Vagina (tissue), 2 donors: ENCODE data around the gene PRPF19. TPM values are rescaled to one million over a fixed set of nuclear protein-coding genes. Genes with fewer than 3 reads are reported as not detected.

Experiments
- DNase-seq, 2 donors: peaks; one replicate each; pipeline ENCODE4 v3.0.0-alpha.2; 2017; ENCODE audit errors: extremely low spot score in 2 of 2
- H3K27ac ChIP-seq: fragments of 200-600 bp; sonication (generic); one replicate; pipeline ENCODE4 v1.5.1; 2019
- H3K27me3 ChIP-seq: fragments of 200-600 bp; sonication (generic); one replicate; pipeline ENCODE4 v1.5.1; 2019
- H3K36me3 ChIP-seq, 2 donors: fragments of 200-600 bp; sonication (generic); one replicate each; pipeline ENCODE4 v1.5.1; 2017 to 2019
- H3K4me1 ChIP-seq: fragments of 200-600 bp; sonication (generic); one replicate; pipeline ENCODE4 v1.5.1; 2019
- H3K4me3 ChIP-seq, 2 donors: fragments of 200-600 bp; sonication (generic); 1 replicate in 1 of 2; 2 replicates in 1 of 2; pipeline ENCODE4 v1.5.1; 2016 to 2019
- H3K9me3 ChIP-seq: fragments of 200-600 bp; sonication (generic); one replicate; pipeline ENCODE4 v1.5.1; 2019
- POLR2A ChIP-seq, 2 donors: fragments of 450-650 bp; IDR thresholded peaks; one replicate each; pipeline ENCODE4 v1.6.1; 2017; ENCODE audit warnings: antibody characterized with exemption in 2 of 2, mild to moderate bottlenecking in 2 of 2, moderate library complexity in 2 of 2
- POLR2AphosphoS5 ChIP-seq, 2 donors: sonication (generic); formaldehyde crosslinking; IDR thresholded peaks; one replicate each; pipeline ENCODE4 v1.9.0; 2017; ENCODE audit warnings: antibody characterized with exemption in 2 of 2, mild to moderate bottlenecking in 2 of 2, low read depth in 1 of 2; ENCODE audit not compliant: insufficient read depth in 1 of 2
- intact Hi-C: fragments of 100-400 bp; cut with DNase I; formaldehyde crosslinking; loops from one replicate; pipeline ENCODE4 v1.15.1; 2023
- total RNA-seq: library from RNA; depleted of rRNA; stranded (reverse); fragments of >200 nt; gene quantifications from one replicate; pipeline ENCODE4 v1.2.3, GENCODE V29; 2016
- TF ChIP-seq, protein P1 (sequence below), 3 experiments: fragments of 450-650 bp in 2 of 3; fragments of 200-600 bp in 1 of 3; sonication (generic) in 1 of 3; IDR thresholded peaks; one replicate each; pipeline ENCODE4 v1.5.1; 2017 to 2019; ENCODE audit warnings: antibody characterized with exemption in 3 of 3, mild to moderate bottlenecking in 2 of 3, moderate library complexity in 2 of 3

Gene PRPF19
- total RNA-seq, 1 donor from 2014 or later: 54.0 TPM

- Histone ChIP-seq H3K27ac (no peak overlapping the region), H3K4me3 (no peak overlapping the region), H3K9me3 (no peaks in the 10 kb centered on the region), H3K4me1 (peaks cover 25% of the 10 kb centered on the region), H3K36me3 (peaks cover 0 to 4% of the 10 kb centered on the region in 2 donors), H3K27me3 (no peaks in the 10 kb centered on the region)
- intact Hi-C loops: no loop called here
- no peak for DNase-seq
- TF ChIP-seq POLR2AphosphoS5 (IDR thresholded peaks at IDR 0.05; ENCODE audit: insufficient read depth in 1 of 2, low read depth in 1 of 2): no peak
- TF ChIP-seq POLR2A (IDR thresholded peaks at IDR 0.05): no peak
- TF ChIP-seq, protein P1, sequence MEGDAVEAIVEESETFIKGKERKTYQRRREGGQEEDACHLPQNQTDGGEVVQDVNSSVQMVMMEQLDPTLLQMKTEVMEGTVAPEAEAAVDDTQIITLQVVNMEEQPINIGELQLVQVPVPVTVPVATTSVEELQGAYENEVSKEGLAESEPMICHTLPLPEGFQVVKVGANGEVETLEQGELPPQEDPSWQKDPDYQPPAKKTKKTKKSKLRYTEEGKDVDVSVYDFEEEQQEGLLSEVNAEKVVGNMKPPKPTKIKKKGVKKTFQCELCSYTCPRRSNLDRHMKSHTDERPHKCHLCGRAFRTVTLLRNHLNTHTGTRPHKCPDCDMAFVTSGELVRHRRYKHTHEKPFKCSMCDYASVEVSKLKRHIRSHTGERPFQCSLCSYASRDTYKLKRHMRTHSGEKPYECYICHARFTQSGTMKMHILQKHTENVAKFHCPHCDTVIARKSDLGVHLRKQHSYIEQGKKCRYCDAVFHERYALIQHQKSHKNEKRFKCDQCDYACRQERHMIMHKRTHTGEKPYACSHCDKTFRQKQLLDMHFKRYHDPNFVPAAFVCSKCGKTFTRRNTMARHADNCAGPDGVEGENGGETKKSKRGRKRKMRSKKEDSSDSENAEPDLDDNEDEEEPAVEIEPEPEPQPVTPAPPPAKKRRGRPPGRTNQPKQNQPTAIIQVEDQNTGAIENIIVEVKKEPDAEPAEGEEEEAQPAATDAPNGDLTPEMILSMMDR (IDR thresholded peaks at IDR 0.05): no peak
Observed at GRCh38 chr11:60927600-60927999, 21.2 kb upstream of the PRPF19 start.

DNA sequence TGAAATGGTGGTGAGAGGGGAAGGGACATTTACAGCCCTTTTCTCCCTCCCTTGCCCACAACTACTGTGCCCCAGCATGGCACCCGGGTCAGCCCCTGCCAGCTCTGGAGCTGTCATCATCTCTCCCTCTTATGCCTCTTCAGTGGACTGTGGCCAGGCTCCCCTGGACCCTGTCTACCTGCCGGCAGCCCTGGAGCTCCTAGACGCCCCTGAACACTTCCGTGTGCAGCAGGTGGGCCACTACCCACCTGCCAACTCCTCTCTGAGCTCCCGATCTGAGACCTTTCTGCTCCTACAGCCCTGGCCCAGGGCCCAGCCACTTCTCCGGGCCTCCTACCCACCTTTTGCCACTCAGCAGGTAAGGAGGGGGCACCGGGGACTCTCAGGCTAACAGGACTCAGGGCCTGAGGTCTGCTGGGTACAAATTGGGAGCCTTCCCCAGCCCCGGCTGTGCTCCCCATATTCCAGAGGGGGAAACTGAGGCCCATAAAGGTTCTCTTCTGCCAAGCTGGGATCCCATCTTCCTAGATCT lies 20.7 kb upstream of the PRPF19 start:
- peaks cover 0 to 9% of the 10 kb centered on the region in 2 donors for H3K36me3 ChIP-seq
- H3K27me3 ChIP-seq: no peaks in the 10 kb centered on the region
- H3K27ac ChIP-seq: no peak overlapping the region
- H3K4me1 ChIP-seq: peaks cover 25% of the 10 kb centered on the region
- intact Hi-C loops: no loop called here
- no peak overlapping the region for H3K4me3 ChIP-seq
- TF ChIP-seq POLR2A (IDR thresholded peaks at IDR 0.05): no peak
- no peak for TF ChIP-seq POLR2AphosphoS5 (IDR thresholded peaks at IDR 0.05; ENCODE audit: insufficient read depth in 1 of 2, low read depth in 1 of 2)
- TF ChIP-seq, protein P1 (IDR thresholded peaks at IDR 0.05): no peak
- no peaks in the 10 kb centered on the region for H3K9me3 ChIP-seq
- DNase-seq: no peak

GRCh38 chr11:60926500-60926899 lies 20.1 kb upstream of the PRPF19 start:
- intact Hi-C loops: no loop called here
- H3K27me3 ChIP-seq: no peaks in the 10 kb centered on the region
- H3K4me3 ChIP-seq: no peak overlapping the region
- no peak overlapping the region for H3K27ac ChIP-seq
- H3K4me1 ChIP-seq: peaks cover 25% of the 10 kb centered on the region
- no peaks in the 10 kb centered on the region for H3K9me3 ChIP-seq
- H3K36me3 ChIP-seq: peaks cover 0 to 15% of the 10 kb centered on the region in 2 donors
- TF ChIP-seq POLR2A (IDR thresholded peaks at IDR 0.05) (no peak), POLR2AphosphoS5 (IDR thresholded peaks at IDR 0.05; ENCODE audit: insufficient read depth in 1 of 2, low read depth in 1 of 2) (no peak)
- TF ChIP-seq, protein P1 (IDR thresholded peaks at IDR 0.05): no peak
- DNase-seq: no peak

- no peaks in the 10 kb centered on the region for H3K27me3 ChIP-seq
- H3K36me3 ChIP-seq: peaks cover 0 to 22% of the 10 kb centered on the region in 2 donors
- DNase-seq: no peak
- no peak overlapping the region for H3K27ac ChIP-seq
- no peaks in the 10 kb centered on the region for H3K9me3 ChIP-seq
- TF ChIP-seq, protein P1 (IDR thresholded peaks at IDR 0.05): no peak
- TF ChIP-seq POLR2A (IDR thresholded peaks at IDR 0.05) (no peak), POLR2AphosphoS5 (IDR thresholded peaks at IDR 0.05; ENCODE audit: insufficient read depth in 1 of 2, low read depth in 1 of 2) (no peak)
- no peak overlapping the region for H3K4me3 ChIP-seq
- intact Hi-C loops: no loop called here
- peaks cover 25% of the 10 kb centered on the region for H3K4me1 ChIP-seq
Observed at GRCh38 chr11:60925868-60926267, 19.5 kb upstream of the PRPF19 start.
